OCI-LY7 (cell line): ENCODE results near the gene RRBP1. TPM values are rescaled to one million over a fixed set of nuclear protein-coding genes. Genes with fewer than 3 reads are reported as not detected.

Experiments
- BruUV-seq: library from RNA; stranded (reverse); fragments of 400-500 nt; replicated peaks from 2 replicates; lab custom pipeline; 2021; lab: Mats Ljungman, UMichigan
- CTCF ChIA-PET: fragments of 300-600 bp; sonication (Branson Sonifier 250); formaldehyde crosslinking; loops from one replicate; lab custom pipeline; 2022; ENCODE audit warnings: antibody characterized with exemption; ENCODE audit not compliant: unreplicated experiment; lab: Charles Lee
- POLR2A ChIA-PET: fragments of 300-600 bp; sonication (Branson Sonifier 250); formaldehyde crosslinking; loops from one replicate; lab custom pipeline; 2022; ENCODE audit warnings: antibody characterized with exemption; lab: Charles Lee
- DNase-seq: peaks from one replicate; pipeline ENCODE4 v3.0.0-alpha.2; 2015; ENCODE audit warnings: low spot score
- H2AFZ ChIP-seq: fragments of 200-600 bp; sonication (generic), shearing (Covaris generic); 2 replicates; pipeline ENCODE4 v1.6.1; 2014; ENCODE audit warnings: mild to moderate bottlenecking, antibody characterized with exemption, low read length, moderate library complexity
- H3K27ac ChIP-seq: fragments of 200-600 bp; sonication (generic); 2 replicates; pipeline ENCODE4 v1.5.1; 2014; ENCODE audit warnings: mixed run types, low read depth, mild to moderate bottlenecking, moderate library complexity, low read length, inconsistent platforms; ENCODE audit not compliant: poor library complexity, severe bottlenecking
- H3K36me3 ChIP-seq: fragments of 200-600 bp; sonication (generic); 2 replicates; pipeline ENCODE4 v1.6.1; 2014; ENCODE audit warnings: mild to moderate bottlenecking, antibody characterized with exemption, low read length, moderate library complexity, mixed read lengths; ENCODE audit not compliant: insufficient read depth
- H3K4me1 ChIP-seq: fragments of 200-600 bp; sonication (generic); 2 replicates; pipeline ENCODE4 v1.5.1; 2014; ENCODE audit warnings: mild to moderate bottlenecking, low read length; ENCODE audit not compliant: insufficient read depth, poor library complexity, severe bottlenecking
- H3K4me2 ChIP-seq: fragments of 200-600 bp; sonication (generic); 2 replicates; pipeline ENCODE4 v1.6.1; 2014; ENCODE audit warnings: mild to moderate bottlenecking, low read length
- H3K4me3 ChIP-seq: fragments of 200-600 bp; sonication (generic); 2 replicates; pipeline ENCODE4 v1.5.1; 2014; ENCODE audit warnings: mild to moderate bottlenecking, low read depth, low read length; ENCODE audit not compliant: poor library complexity, severe bottlenecking
- H3K79me2 ChIP-seq: fragments of 200-600 bp; sonication (generic); 2 replicates; pipeline ENCODE4 v1.6.1; 2016; ENCODE audit warnings: low read depth, mild to moderate bottlenecking, low read length, moderate library complexity, mixed read lengths; ENCODE audit not compliant: insufficient read depth
- H3K9me2 ChIP-seq: fragments of 200-600 bp; sonication (generic); 2 replicates; pipeline ENCODE4 v1.6.1; 2016; ENCODE audit warnings: mild to moderate bottlenecking, low read length, mixed read lengths; ENCODE audit not compliant: insufficient read depth
- H3K9me3 ChIP-seq: fragments of 200-600 bp; sonication (generic); 2 replicates; pipeline ENCODE4 v1.6.1; 2014; ENCODE audit warnings: mild to moderate bottlenecking, mixed run types, low read length, mixed read lengths
- H4K20me1 ChIP-seq: fragments of 200-600 bp; sonication (generic); 2 replicates; pipeline ENCODE4 v1.6.1; 2014; ENCODE audit warnings: mild to moderate bottlenecking, antibody characterized with exemption, low read length, moderate library complexity, mixed read lengths; ENCODE audit not compliant: insufficient read depth
- EZH2phosphoT487 ChIP-seq: fragments of 200-600 bp; sonication (generic); IDR thresholded peaks from 2 replicates; pipeline ENCODE4 v1.6.1; 2018; ENCODE audit warnings: low read depth, borderline replicate concordance, mild to moderate bottlenecking, mixed run types, antibody characterized with exemption, low read length, moderate library complexity, mixed read lengths
- intact Hi-C: fragments of 100-400 bp; cut with micrococcal nuclease; formaldehyde crosslinking; loops from one replicate; pipeline ENCODE4 v1.10.0; 2022; ENCODE audit not compliant: unreplicated experiment
- total RNA-seq, 2 experiments: library from RNA; depleted of rRNA in 1 of 2; stranded (reverse); fragments of >200 nt in 1 of 2; shearing (Covaris generic) in 1 of 2; gene quantifications; 2 replicates each; pipeline ENCODE4 v1.2.3, GENCODE V29; 2014 to 2022
- TF ChIP-seq, protein P1 (sequence below): fragments of 200-600 bp; sonication (generic); conservative IDR thresholded peaks from 2 replicates; pipeline ENCODE4 v1.5.1; 2014; ENCODE audit warnings: mild to moderate bottlenecking, antibody characterized with exemption, low read length, moderate library complexity, mixed read lengths

RRBP1 gene
- total RNA-seq, 2 experiments from 2014 or later = 13.6 to 46.3 TPM

DNA sequence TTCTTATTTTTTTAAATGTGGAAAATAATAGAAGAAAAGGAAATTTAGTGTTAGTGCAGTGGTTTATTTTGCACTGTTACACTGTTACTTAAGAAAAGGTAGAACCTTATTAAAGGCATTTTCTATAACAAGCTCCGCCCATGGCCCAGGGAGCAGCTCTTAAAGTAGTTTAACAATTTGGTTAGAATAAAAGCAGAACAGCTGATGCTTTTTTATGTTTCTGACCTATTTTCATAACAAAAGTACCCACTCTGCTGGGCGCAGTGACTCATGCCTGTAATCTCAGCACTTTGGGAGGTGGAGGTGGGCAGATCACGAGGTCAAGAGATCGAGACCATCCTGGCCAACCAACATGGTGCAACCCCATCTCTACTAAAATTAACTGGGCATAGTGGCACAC lies 79.5 kb downstream of the RRBP1 start:
- Histone ChIP-seq H3K4me3 (no peak overlapping the region), H3K9me2 (no peaks in the 10 kb centered on the region), H3K79me2 (no peaks in the 10 kb centered on the region), H3K4me1 (no peaks in the 10 kb centered on the region), H3K4me2 (no peak overlapping the region), H3K9me3 (no peaks in the 10 kb centered on the region), H4K20me1 (no peaks in the 10 kb centered on the region), H2AFZ (no peak overlapping the region), H3K27ac (no peak overlapping the region), H3K36me3 (no peaks in the 10 kb centered on the region)
- TF ChIP-seq, protein P1, sequence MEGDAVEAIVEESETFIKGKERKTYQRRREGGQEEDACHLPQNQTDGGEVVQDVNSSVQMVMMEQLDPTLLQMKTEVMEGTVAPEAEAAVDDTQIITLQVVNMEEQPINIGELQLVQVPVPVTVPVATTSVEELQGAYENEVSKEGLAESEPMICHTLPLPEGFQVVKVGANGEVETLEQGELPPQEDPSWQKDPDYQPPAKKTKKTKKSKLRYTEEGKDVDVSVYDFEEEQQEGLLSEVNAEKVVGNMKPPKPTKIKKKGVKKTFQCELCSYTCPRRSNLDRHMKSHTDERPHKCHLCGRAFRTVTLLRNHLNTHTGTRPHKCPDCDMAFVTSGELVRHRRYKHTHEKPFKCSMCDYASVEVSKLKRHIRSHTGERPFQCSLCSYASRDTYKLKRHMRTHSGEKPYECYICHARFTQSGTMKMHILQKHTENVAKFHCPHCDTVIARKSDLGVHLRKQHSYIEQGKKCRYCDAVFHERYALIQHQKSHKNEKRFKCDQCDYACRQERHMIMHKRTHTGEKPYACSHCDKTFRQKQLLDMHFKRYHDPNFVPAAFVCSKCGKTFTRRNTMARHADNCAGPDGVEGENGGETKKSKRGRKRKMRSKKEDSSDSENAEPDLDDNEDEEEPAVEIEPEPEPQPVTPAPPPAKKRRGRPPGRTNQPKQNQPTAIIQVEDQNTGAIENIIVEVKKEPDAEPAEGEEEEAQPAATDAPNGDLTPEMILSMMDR = no peak
- TF ChIP-seq EZH2phosphoT487 = no peak
- BruUV-seq = no TSS peak
- no peak for DNase-seq
- intact Hi-C loops = no loop called here
- POLR2A ChIA-PET = interaction anchor here (0.6 to 0.9 kb wide), 5 partner anchors 12 to 363 kb away, joined by 3 to 5 read pairs (median 4); no protein-coding TSS in a partner anchor
- CTCF ChIA-PET = no interaction called here

DNA sequence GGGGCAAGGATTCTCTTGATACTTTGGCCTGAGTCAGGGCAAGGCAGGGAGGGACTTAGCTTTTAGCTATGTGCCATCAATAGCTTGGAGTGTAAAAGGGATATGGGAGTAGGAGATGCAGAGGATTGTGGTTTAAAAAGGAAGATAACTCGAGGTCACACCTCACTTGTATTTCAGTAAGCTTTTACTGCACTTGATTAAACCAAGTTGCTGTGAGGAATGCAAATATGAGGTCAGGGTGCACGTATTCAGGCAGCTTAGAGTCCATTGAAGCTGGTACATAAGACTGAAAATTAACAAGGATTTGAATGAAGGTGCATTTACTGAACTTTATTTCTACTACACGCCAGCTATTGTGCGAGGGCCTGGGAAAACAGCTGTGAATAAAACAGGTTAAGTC lies 80.1 kb downstream of the RRBP1 start:
- POLR2A ChIA-PET = interaction anchor here (0.7 to 0.9 kb wide), 4 partner anchors 12 to 364 kb away, joined by 3 to 5 read pairs (median 4); no protein-coding TSS in a partner anchor
- TF ChIP-seq, protein P1 = no peak
- no peak for TF ChIP-seq EZH2phosphoT487
- intact Hi-C loops = no loop called here

DNA sequence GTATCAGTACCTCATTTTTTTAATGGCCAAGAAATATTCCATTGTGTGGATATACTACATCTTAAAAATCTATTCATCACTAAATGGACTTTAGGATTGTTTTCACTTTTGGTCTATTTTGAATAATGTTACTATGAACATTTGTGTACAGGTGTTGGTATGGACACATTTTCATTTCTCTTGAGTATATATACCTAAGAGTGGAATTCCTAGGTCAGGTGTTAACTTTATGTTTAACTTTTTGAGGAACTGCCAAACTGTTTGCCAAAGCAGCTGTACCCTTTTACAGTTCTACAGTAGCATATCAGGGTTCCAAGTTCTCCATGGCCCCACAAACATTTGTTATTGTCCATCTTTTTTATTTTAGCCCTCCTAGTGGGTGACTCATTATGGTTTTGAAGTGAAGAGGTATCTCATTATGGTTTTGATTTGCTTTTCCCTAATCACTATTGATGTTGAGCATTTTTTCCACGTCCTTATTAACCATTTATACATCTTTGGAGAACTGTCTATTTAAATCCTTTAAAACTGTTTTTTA lies 84.0 kb downstream of the RRBP1 start:
- H3K9me2 ChIP-seq = no peaks in the 10 kb centered on the region
- POLR2A ChIA-PET = no interaction called here
- BruUV-seq = no TSS peak

More for the DNA sequence above, 80.1 kb downstream of the RRBP1 start:
- no peak overlapping the region for H3K4me2 ChIP-seq
- no peaks in the 10 kb centered on the region for H3K4me1 ChIP-seq
- H4K20me1 ChIP-seq = no peaks in the 10 kb centered on the region
- no peaks in the 10 kb centered on the region for H3K36me3 ChIP-seq
- no peaks in the 10 kb centered on the region for H3K79me2 ChIP-seq
- CTCF ChIA-PET = no interaction called here
- H3K27ac ChIP-seq = no peak overlapping the region
- no peaks in the 10 kb centered on the region for H3K9me3 ChIP-seq
- DNase-seq = no peak
- BruUV-seq = no TSS peak
- no peaks in the 10 kb centered on the region for H3K9me2 ChIP-seq
- H3K4me3 ChIP-seq = no peak overlapping the region
- no peak overlapping the region for H2AFZ ChIP-seq

More for the DNA sequence above, 84.0 kb downstream of the RRBP1 start:
- H2AFZ ChIP-seq = no peak overlapping the region
- CTCF ChIA-PET = no interaction called here
- H3K9me3 ChIP-seq = no peaks in the 10 kb centered on the region
- H3K4me3 ChIP-seq = no peak overlapping the region
- TF ChIP-seq EZH2phosphoT487 = no peak
- TF ChIP-seq, protein P1 = no peak
- intact Hi-C loops = no loop called here
- no peak overlapping the region for H3K4me2 ChIP-seq
- no peak overlapping the region for H3K27ac ChIP-seq
- no peaks in the 10 kb centered on the region for H3K36me3 ChIP-seq
- no peaks in the 10 kb centered on the region for H3K79me2 ChIP-seq
- no peaks in the 10 kb centered on the region for H3K4me1 ChIP-seq
- H4K20me1 ChIP-seq = no peaks in the 10 kb centered on the region
- DNase-seq = no peak
